Activated CD8-positive, alpha-beta memory T cell treated with anti-CD3 and anti-CD28 coated beads, Interleukin-2, amount 50 U/mL, for 24 hours (primary cell): ENCODE results near the gene GPR137B.
"Not testable (repeated sequence)": the region's sequence is repeated elsewhere in the genome, so short reads cannot be mapped to it uniquely, and the experiment has no call there.

Experiments
- DNase-seq: peaks from one replicate; pipeline ENCODE4 v3.0.0-alpha.2; 2020; ENCODE audit errors: extremely low read depth

GPR137B gene

DNA sequence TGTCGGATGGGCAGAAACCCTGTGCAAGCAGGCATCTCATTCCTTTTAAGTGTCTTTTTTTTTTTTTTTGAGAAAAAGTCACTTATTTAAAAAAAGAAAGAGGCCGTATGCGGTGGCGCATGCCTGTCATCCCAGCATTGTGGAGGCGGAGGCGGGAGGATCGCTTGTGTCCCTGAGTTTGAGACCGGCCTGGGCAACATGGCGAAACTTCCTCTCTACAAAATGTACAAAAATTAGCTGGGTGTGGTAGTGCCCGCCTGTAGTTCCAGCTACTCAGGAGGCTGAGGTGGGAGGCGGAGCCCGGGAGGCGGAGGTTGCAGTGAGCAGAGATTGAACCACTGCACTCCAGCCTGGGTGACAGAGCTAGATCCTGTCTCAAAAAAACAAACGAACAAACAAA, 1.7 kb downstream of the GPR137B start:
- no peak for DNase-seq

DNA sequence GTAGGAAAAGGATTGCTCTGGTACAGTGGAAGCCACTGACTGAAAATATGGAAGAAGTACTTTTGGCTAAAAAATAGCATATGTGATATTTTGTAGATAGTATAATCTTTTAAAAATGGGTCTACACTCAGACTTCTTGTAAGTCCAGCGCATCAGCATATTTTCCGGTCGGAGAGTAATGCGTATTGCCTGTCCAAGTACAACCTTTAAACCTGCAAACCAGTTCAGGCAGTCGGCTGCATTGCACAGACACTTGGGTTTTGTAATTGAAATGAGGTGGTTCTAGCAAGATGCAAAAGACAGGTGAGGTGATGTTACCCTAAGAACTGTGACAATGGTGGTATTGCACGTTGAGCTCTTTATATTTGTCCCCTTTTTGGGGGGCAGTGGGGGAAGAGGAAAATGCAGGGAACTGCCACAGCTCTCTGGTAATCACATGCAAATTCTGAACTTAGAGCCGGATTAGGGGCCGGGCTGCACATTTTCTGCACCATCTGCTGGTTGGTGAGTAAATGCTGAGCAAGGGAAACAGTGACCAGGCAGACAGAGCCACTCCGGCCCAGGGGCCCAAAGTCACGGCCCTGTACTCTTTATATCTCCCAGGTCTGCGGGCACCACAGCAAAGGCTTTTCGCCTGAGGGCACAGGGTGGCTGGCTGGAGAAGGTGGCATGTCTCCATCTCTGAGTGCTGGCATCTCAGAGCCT, 2.3 kb downstream of the GPR137B start:
- no peak for DNase-seq

DNA sequence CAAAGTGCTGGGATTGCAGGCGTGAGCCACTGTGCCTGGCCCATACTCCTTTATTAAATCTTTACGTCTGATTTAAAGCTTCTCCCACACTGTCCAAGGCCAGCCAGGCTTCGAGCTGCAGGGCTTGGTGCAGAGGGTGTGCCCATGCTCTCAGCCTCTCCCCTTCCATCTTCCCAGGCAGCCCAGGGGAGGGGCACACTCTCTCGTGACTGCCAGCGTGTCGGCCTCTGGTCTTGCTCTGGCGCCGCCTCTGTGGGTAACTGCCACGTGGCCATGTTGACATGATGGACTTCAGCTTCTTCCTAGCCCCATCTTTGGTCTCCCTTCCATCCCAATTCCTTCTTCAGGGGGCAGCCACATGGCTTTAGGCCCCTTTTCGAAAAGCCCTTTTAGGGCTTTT, 4.7 kb downstream of the GPR137B start:
- DNase-seq = no peak

GRCh38 chr1:236147521-236148469, 5.5 kb downstream of the GPR137B start:
- DNase-seq = no peak

- no peak for DNase-seq
Observed at GRCh38 chr1:236148470-236148845, 6.1 kb downstream of the GPR137B start.

DNA sequence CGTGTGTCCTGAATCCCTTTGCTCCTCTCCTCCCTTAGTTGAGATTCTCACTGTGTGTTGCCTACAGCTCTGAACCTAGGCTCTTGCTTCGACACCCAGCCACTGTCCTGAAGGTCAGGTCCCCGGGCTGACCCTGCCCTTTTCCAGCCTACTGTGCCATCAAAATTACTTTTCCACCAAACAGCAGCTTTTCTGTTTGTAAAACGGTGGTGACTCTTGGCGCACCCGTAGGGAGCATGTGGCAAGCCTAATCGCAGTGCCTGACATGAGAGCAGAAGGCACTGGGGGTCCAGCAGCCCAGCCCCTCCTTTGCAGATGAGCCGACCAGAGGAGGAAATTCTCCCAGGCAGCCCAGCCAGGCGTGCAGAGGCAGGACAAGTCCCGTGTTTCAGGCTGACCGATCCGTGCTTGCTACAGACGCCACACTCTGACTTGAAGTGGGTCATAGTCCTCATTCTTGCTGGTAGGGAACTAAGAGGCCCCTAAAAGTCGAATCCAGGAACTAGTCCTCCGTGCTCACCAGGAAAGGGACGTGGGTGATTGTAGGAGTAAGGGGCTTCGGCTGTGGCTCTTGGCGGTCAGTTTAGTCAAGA, 6.8 kb downstream of the GPR137B start:
- no peak for DNase-seq

DNA sequence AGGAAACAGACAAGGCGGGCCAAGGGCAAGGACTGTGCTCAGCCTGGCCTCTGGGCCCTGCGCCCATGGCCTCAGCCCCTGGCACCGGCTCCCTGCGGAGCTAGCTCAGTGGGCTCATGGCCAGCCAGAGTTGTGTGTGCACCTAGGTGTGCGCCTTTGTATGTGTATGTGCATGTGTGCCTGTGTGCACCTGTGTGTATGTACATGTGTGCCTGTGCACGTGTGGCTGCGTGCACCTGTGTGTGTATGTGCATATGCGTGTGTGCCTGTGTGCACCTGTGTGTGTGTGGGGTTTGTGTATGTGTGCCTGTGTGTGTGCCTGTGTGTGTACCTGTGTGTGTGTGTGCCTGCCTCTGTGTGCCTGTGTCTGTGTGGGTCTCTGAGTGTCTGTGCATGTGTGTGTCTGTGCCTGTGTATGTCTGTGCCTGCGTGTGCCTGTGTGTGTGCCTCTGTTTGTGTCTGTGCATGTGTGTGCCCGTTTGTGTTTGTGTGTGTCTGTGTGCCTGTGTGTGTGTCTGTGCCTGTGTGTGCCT, 7.4 kb downstream of the GPR137B start:
- no peak for DNase-seq

- DNase-seq = no peak
Observed at GRCh38 chr1:236150311-236150955, 8.1 kb downstream of the GPR137B start.

GRCh38 chr1:236150986-236151385, 8.6 kb downstream of the GPR137B start:
- no peak for DNase-seq

DNA sequence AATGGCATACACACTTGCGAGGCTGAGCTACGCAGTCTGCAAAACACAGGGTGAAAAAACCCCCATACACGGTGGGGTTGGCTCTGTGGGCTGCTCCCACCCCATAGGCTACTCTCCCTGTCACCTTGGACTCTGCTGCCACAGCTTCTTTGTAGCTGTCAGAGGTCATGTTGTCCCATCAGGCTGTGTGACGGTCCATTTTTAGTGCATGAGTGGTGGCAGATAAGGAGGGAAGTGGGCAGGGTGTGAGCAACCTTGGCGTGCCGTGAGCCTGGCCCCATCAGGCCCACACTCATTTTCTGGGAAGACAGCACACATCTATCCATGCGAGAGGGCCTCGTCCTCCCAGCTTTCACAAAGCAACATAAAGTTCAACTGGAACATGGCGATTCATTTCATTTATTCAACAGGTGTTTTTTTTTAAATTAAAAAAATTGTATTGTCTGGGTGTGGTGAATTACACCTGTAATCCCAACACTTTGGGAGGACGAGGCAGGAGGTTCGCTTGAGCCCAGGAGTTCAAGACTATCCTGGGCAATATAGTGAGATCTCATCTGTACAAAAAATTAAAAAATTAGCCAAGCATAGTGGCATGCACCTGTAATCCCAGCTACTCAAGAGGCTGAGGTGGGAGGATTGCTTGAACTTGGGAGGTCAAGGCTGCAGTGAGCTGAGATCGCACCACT, 9.5 kb downstream of the GPR137B start:
- DNase-seq = no peak

- no peak for DNase-seq
Observed at GRCh38 chr1:236154126-236154525, 11.8 kb downstream of the GPR137B start.

DNA sequence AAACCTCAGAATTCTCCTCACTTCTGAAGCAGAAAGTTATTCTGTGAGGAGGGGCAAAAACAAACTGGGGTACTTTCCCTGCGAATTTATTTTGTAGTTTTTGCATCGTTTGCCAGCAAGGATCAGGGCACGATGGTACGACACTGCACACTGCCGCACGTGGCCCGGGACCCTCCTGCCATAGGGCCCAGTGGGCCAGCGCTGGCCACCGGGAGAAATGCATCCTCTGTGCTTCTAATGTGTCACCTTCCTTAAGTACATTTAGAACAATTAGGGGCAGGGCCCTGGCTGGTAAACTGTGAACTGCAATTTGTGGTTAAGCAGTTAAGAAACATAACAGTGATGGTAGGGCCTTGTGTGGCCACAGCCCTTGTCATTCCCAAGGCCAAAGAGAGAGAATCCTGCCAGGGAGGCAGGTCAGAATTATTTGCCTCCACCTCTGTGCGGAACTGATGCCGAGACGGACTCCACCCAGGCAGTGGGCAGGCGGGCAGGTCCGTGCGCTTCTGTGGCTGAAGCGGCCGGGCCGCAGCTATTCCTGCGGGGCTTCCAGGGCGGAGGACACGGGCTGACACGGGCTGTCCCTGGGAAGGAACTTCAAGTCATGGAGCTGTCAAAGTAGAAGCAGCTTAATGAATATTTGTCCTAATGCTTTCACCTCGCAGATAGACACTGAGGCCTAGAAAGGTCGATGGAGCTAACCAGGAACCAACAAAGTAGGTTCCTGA, 12.5 kb downstream of the GPR137B start:
- DNase-seq = no peak

DNA sequence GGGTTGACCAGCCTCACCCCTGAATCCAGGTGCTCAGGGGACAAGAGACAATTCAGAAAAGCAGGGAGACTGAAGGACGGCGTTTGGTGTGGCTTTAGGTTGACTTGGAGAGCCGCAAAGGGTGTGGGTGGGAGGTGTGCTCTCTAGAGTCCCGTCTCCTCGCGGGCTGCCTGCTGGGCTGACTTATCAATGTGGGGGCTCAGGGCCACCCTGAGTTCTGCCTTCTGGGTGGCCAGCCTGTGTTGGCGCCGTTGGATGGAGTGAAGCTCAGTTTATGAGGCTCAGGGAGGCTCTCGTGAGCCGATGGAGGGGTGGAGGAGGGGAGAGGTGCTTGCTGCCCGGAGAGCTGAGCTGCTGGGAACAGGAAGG, 13.0 kb downstream of the GPR137B start:
- no peak for DNase-seq

- DNase-seq = no peak
Observed at GRCh38 chr1:236155841-236156503, 13.6 kb downstream of the GPR137B start.

DNA sequence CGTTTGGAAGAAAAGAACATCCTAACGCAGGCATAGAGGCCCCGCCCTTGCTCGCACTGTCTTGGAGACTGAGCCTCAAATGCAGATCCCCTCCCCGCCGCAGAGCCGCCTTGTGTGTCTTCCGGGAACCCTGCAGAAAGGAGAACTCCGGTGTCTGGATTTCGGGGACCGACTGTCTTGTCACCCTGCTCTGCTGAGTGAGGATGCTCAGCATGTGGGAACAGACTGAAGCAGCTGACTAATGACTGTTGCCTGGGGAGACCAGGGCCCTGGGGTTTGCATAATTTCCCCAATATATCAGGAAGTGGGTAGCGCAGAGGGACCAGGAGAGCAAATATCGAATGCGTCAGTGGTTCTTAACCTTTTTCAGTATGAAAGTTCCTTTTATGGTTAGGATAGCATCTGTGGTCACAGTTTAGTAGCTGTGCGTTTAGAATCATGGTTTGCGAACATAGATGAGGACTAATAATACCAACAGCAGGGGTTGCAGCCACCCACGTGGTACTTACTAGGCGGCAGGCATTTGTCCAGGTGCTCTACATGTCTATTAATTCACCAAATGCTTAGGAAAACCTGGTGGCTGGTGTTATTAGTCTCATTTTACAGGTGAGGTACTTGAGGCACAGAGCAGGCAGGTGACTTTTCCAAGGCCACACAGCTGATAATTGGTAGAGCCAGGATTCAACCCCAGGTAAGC, 14.3 kb downstream of the GPR137B start:
- no peak for DNase-seq

DNA sequence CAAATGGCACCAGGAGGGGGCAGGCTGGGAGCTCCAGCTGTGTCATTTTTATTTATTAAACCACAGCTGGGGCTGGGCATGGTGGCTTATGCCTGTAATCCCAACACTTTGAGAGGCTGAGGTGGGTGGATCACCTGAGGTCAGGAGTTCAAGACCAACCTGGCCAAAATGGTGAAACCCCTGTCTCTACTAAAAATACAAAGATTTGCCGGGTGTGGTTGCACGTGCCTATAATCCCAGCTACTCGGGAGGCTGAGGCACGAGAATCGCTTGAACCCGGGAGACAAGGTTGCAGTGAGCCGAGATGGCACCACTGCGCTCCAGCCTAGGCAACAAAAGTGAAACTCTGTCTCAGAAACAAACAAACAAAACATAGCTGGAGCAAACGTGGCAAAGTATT, 15.7 kb downstream of the GPR137B start:
- DNase-seq = not testable (repeated sequence)

GRCh38 chr1:236158719-236159118, 16.4 kb downstream of the GPR137B start:
- DNase-seq = no peak

GRCh38 chr1:236159704-236160539, 17.6 kb downstream of the GPR137B start:
- no peak for DNase-seq
